IMR-90 (cell line): Measurements from ENCODE around the gene CCDC184.

Experiments
- BHLHE40 ChIP-seq: fragments of 150-350 bp; IDR thresholded peaks from 2 replicates; pipeline ENCODE4 v1.6.1; 2016; ENCODE audit warnings: mild to moderate bottlenecking, low read depth, low read length
- CHD1 ChIP-seq: IDR thresholded peaks from 2 replicates; pipeline ENCODE4 v1.6.1; 2012; ENCODE audit warnings: low read depth, low read length, improper control_type of control experiment
- CTCF ChIP-seq: conservative IDR thresholded peaks from 2 replicates; pipeline ENCODE4 v1.5.1; 2012; ENCODE audit warnings: mild to moderate bottlenecking, low read depth, low read length, improper control_type of control experiment
- ELK1 ChIP-seq: fragments of 150-350 bp; IDR thresholded peaks from 2 replicates; pipeline ENCODE4 v1.6.1; 2016; ENCODE audit warnings: low read depth, mild to moderate bottlenecking, low read length, moderate library complexity, borderline replicate concordance
- FOS ChIP-seq: fragments of 150-350 bp; IDR thresholded peaks from 2 replicates; pipeline ENCODE4 v1.6.1; 2016; ENCODE audit warnings: low read depth, low read length
- POLR2A ChIP-seq: IDR thresholded peaks from 2 replicates; pipeline ENCODE4 v1.6.1; 2012; ENCODE audit warnings: mild to moderate bottlenecking, low read depth, low read length
- SMC3 ChIP-seq: fragments of 150-350 bp; IDR thresholded peaks from 2 replicates; pipeline ENCODE4 v1.6.1; 2016; ENCODE audit warnings: low read depth, mild to moderate bottlenecking, antibody characterized with exemption, low read length, moderate library complexity

- TF ChIP-seq CTCF: no peak
- TF ChIP-seq POLR2A: no peak
- no peak for TF ChIP-seq FOS
- no peak for TF ChIP-seq ELK1
- TF ChIP-seq SMC3: no peak
- TF ChIP-seq CHD1: no peak
- no peak for TF ChIP-seq BHLHE40
Measured at GRCh38 chr12:48221645-48222044, 38.2 kb downstream of the CCDC184 start.
